LNCaP clone FGC (cell line): Measurements from ENCODE around the gene PPM1H.
"Not testable (repeated sequence)": the region's sequence is repeated elsewhere in the genome, so short reads cannot be mapped to it uniquely, and the experiment has no call there.

Source experiments
- DNase-seq: peaks from one replicate; pipeline ENCODE4 v3.0.0-alpha.2; 2011; ENCODE audit warnings: low read depth
- H3K4me3 ChIP-seq: 2 replicates; pipeline ENCODE4 v1.5.1; 2011; ENCODE audit warnings: mild to moderate bottlenecking, low read depth, low read length, control low read depth
- TF ChIP-seq, protein P1 (sequence below): IDR thresholded peaks from 2 replicates; pipeline ENCODE4 v1.5.1; 2012; ENCODE audit warnings: mild to moderate bottlenecking; ENCODE audit not compliant: control insufficient read depth, insufficient read depth; ENCODE audit errors: extremely low read depth

Gene PPM1H

DNA sequence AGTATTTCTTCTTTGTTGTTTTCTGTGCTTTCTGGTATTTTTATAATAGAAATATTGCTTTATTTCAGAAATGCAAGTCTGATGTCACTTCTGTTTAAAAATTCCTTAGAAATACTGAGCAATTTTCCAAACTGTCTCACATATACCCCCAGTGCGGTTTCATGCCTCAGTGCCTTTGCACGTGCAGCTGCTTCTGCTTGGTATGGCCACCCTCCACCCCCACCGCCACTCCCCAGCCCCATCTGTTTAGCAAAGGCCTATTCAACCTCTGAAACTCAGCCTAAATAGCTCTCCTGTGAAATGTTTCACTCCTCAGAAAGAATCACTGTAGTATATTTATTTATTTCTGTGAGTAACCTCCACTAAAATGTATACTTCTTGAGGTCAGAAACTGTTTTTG is 52.3 kb downstream of the PPM1H start:
- DNase-seq: no peak
- no peak overlapping the region for H3K4me3 ChIP-seq
- TF ChIP-seq, protein P1, sequence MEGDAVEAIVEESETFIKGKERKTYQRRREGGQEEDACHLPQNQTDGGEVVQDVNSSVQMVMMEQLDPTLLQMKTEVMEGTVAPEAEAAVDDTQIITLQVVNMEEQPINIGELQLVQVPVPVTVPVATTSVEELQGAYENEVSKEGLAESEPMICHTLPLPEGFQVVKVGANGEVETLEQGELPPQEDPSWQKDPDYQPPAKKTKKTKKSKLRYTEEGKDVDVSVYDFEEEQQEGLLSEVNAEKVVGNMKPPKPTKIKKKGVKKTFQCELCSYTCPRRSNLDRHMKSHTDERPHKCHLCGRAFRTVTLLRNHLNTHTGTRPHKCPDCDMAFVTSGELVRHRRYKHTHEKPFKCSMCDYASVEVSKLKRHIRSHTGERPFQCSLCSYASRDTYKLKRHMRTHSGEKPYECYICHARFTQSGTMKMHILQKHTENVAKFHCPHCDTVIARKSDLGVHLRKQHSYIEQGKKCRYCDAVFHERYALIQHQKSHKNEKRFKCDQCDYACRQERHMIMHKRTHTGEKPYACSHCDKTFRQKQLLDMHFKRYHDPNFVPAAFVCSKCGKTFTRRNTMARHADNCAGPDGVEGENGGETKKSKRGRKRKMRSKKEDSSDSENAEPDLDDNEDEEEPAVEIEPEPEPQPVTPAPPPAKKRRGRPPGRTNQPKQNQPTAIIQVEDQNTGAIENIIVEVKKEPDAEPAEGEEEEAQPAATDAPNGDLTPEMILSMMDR: no peak

DNA sequence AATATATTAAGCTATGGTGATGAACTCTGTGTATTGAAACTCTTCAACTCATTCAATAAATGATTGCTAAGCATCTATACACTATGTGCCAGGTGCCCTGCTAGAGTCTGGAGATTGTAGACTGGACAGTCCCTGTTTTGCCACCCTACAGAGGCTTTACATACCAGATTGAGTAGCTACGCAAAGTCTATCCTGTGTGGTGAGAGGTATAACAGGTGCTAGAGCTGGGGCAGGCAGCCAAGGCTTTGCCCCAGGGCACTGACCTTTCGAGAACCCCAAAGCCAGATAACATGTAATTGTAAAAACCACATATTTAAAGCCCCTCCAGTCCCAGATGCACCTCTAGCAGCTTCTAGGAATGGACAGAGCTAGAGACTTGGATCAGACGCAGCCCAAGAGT is 52.8 kb downstream of the PPM1H start:
- TF ChIP-seq, protein P1: no peak
- DNase-seq: no peak

DNA sequence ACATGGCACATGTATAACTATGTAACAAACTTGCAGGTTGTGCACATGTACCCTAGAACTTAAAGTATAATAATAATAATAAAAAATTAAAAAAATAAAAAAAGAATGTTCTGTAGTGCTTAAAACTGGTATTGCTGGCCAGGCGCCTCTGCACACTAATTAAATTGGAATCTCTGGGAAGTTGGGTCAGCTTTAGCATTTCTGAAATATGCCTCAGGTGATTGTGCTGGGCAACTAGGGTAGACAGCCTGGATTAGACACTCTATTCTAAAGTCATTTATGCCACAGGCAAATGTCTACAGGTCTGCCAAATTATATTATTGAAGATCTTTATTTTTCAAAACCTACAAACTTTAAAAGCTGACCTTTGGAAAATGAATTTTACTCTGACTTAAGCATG is 55.3 kb downstream of the PPM1H start:
- TF ChIP-seq, protein P1: no peak
- no peak for DNase-seq
- H3K4me3 ChIP-seq: no peak overlapping the region

More for the DNA sequence above, 52.8 kb downstream of the PPM1H start:
- H3K4me3 ChIP-seq: no peak overlapping the region

DNA sequence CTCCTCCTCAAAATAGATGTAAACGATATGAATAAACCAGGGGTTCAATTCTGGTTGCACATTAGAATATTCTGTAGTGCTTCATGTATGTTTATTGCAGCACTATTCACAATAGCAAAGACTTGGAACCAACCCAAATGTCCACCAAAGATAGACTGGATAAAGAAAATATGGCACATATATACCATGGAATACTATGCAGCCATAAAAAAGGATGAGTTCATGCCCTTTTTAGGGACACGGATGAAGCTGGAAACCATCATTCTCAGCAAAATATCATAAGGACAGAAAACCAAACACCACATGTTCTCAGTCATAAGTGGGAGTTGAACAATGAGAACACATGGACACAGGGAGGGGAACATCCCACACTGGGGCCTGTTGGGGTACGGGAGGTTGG is 55.7 kb downstream of the PPM1H start:
- H3K4me3 ChIP-seq, DNase-seq: not testable (repeated sequence)

DNA sequence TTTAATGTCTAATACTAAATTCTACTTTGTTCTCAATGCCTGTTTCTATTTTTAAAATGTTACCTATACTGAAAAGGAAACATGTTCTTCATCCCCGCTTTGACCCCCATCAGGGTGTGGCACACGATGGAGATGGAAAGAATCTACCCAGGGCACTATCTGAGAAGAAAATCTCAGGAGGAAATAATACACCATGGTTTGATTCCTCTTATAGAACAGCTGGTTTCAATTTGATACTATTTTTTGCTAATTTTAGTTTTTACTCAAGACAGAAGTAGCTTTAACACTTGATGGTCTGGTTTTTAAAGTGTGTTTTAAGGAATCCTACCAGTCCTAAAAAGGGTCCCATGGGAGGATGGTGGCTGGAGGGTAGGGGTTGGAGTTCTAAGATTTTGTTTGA is 56.7 kb downstream of the PPM1H start:
- TF ChIP-seq, protein P1: no peak
- DNase-seq: no peak
- H3K4me3 ChIP-seq: no peak overlapping the region

DNA sequence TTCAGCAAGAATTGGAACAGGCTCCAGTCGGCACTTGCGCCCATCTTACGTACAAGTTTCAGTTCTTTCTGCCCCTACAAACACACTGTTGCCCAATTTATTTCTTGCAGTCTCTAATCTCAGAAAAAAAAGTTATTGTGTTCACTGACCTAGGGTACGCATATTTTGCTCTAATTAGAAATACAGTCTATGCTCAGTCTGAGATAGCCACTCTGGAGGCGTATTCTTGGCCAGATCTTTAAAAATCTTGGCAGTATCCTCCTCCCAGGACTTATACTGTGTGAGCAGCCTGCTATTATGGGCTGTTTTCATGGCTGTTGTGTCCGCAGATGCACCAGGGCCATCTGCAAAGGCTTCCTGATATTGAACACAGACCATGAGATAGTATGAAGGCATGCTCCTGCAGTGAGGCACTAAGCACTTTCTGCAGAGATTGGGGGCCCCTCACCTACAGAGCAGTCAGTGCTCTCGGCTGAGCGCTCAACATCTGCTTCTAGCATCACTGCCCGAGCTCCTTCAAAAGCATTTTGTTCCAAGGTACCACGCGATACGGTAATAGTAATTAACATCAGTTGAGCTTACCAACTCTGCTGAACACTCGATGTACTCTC is 57.9 kb downstream of the PPM1H start:
- no peak for DNase-seq

DNA sequence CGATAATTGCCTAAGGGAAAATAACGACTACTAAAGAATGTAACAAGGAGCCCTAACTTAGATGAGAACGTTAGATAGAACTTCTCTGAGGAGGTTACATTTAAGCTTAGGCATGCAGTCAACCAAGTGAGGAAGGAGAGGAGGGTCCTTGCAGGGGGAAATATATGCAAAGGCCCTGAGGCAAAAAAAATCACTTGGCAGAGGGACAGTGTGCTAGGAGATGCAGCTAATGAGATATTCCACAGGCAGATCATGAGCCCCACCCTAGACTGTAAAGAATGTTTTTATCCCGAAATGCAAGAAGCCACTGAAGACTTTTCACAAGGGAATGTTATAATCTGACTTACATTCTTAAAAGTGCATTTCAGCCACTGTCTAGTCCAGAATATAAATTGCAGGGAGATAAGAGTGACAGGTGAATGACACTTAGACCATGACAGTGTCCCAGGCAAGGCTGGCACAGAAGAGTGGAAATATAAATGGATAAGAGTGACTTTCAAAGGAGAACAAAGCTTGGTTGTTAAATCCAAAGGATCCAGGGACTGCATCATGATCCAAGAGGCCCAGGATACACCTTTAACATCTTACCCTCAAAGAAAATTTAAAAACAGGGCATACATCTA is 61.0 kb downstream of the PPM1H start:
- TF ChIP-seq, protein P1: no peak
- no peak overlapping the region for H3K4me3 ChIP-seq
- DNase-seq: no peak

More for the DNA sequence above, 57.9 kb downstream of the PPM1H start:
- TF ChIP-seq, protein P1: no peak
- H3K4me3 ChIP-seq: no peak overlapping the region
